Measurements from ENCODE around the gene C13orf42.

C13orf42 gene

DNA sequence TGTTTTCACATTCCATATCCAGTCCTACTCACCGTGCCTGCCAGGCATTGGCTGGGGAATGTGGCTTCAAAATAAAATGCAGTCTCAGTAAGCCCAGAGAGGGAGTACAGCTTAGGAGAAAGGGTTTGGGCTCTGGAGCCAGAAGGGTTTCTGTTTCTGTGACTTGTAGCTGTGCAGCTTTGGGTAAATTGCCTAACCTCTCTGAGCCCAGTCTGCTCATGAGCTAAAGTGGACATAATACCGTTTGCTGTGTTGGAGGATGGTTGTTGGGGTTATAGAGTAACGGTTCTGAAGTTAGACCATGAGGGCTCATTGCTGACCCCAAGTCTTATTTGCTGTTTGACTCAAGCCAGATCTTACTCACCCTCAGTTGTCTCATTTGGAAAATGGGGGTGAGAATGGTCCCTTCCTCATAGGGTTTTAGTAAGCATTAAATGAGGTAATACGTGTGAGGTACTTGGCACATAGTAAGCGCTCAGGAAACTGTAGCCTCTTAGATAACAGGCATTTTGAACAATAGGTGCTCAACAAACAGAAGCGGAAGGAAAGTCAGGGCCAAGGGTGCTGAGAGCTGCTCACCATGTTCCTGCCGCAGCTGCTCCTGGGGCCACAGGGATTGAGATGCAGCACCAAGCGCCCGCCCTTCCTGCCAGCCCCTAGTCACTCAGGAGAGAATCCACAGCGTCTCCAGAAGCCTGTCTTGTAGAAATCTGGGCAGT, 45.5 kb downstream of the C13orf42 start:
- no peak for DNase-seq (ENCODE audit: low read depth)

DNA sequence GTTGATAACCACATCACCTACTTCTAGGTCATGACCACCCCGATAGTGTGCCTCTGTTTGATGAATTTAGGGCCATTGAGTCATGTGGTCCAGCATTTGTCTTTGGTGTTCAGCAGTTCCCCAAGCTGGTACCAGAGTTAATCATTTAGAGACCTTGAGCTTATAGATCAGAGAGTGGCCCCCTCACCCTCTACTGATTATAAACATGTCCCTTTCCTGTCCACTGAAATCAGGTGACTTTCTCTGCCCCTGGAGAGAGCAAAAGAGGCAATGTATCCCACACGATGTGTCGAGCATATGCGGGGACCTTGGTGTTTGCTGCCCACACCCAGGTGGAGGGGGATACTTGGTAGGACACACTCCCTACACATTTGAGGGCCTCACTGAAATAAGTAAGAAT, 46.3 kb downstream of the C13orf42 start:
- DNase-seq (ENCODE audit: low read depth) = no peak

DNA sequence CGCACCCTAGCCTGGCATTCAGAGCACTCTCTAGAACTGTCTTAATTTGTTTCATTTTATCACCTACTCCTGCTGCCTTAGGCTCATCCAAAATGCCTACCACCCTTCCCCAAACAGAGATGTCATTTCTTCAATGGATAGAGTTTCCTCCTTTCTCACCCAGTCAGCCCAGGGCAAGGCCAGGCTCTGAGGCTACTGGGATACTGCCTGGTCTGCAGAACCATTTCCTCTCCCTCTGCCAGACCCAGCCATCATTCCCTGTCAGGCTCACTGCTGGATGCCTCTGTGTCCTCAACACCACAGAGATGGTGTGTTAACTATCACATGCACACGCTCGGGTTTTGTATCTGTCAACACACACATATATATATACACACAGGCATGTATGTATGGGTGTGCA, 47.2 kb downstream of the C13orf42 start:
- DNase-seq (ENCODE audit: low read depth) = no peak

DNA sequence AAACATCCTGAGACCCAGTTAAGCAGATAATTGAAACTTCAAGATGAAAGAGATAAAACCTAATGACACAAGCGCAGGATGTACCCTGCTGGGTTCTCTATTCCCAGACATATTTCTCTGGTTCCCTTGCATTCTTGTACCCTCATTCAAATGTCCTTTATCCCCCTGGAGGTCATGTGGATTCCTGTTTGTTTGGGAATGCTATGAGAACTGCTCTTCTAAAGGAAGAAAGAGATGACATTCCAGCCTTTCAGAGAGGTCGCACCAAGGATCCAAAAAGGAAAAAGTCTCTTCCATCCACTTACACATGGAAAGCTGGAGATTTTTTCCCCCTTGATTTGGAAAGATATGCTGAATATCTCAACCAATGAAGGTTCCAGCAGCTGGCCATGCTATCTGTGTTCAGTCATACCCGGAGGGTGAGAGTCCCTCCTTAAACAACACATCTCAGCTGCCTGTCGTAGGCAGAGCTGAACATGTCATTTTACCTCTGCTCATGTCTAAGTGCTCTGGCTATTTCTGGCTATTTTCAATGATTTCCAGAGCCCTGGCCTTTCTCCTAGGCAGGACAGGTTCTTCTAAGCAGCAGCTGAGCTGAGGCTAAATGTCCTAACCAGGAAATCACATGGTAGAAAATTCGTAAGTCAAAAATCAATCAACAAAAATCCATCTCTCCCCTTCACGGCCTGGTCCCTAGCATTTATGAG, 52.5 kb downstream of the C13orf42 start:
- DNase-seq (ENCODE audit: low read depth) = no peak

DNA sequence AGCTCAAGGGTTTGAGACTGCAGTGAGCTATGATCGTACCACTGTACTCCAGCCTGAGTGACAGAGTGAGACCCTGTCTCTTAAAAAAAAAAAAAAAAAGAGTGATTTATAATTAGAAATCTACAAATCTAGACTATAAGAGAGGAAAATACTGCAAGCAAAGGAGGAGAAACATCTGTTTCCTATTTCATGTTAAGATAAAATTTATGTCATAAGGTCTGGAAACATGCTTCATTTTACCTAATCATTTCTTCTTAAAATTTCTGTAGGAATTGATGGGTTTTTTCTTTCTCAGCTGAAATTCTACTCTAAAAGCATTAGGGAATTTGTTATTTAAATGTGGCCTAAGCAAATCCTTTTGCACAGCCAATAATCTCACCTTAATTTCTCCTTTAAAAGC, 53.2 kb downstream of the C13orf42 start:
- no peak for DNase-seq (ENCODE audit: low read depth)

DNA sequence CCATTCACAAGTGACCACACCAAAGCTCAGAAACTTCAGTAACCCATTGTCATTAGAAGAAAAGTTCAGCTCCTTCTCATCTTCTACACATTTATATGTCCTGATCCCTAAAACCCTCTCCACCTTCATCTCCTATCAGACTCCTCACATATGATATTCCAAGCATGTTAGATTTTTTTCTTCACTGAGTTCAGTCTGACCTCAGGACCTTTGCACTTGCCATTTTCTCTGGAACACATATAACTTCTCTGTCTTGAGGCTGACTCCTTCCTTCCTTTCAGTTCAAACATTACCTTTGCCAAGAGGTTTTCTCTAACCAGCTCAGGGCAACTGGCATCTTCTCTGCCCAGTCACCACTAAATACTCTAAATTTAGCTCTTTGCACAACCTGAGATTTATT, 54.1 kb downstream of the C13orf42 start:
- DNase-seq (ENCODE audit: low read depth) = no peak

DNA sequence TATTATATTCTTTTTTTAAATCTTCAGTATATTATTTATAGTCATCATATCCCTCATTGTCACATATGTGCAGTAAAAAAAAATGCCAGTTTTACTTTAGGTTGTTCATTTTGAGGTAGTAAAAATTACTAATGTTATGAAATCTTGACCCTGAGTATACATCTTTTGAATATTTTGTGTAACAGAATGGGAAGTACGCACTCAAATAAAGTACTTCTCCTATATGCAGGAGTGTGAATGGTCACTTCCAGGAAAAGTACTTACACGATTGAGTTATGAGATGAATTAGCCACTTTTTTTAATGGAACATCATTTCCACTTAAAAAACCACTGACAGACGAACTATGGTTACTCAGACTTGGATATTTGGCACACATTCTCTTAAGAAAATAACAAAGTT, 58.5 kb downstream of the C13orf42 start:
- no peak for DNase-seq (ENCODE audit: low read depth)

DNA sequence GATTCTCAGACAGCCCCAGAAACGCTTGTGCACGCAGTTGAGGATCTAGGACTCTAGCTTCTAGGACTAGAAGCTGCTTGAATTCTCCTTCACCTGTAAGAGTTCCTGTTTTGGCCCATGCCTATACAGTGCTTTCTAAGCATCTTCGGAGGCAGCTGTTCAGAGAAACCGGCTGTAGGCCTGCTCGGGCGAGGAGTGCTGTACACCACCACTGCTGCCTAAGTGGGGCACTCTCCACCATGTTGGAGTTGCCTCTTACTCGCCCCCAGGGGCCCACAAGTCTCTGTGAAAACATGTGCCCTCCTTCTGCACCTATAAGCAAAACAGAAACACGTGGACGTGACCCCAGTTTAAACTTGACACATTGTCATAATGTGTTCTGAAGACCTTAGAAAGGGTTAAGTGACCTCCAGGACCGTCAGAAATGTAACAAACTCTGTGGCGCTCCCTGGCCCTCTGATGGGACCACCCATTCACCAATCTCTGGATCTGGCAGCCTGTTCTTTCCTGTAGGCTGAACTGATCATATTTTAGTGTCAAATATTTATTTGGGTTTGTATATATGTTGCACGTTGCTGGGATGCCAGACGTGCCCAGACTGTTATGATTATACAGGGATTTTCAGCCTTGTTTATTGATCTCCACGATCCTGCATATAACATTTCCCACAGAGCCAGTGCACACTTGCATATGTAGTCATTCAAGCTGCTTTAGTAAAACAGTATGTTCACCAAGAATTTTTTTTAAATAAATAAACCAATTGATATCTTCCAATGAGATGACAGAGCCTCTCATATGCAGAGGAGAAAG, 60.8 kb downstream of the C13orf42 start:
- DNase-seq (ENCODE audit: low read depth) = no peak

DNA sequence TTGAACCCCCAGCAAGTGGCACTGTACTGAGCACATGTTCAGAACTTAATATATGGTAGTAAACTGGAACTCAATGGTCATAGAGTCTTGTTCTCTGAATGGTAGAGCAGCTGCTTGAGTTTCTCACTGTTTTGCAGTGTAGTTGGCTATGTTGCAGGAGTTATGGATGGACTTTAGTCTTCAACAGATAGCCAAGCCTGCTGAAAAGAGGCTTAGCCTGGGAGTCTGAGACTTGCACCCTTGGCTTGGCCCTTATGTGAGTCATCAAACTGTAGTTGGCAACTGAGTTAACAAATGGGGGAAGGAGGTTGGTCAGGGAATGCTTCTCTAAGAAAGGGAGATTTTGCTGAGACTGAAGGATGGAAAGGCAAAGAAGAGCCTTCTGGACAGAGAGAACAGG, 62.5 kb downstream of the C13orf42 start:
- no peak for DNase-seq (ENCODE audit: low read depth)

DNA sequence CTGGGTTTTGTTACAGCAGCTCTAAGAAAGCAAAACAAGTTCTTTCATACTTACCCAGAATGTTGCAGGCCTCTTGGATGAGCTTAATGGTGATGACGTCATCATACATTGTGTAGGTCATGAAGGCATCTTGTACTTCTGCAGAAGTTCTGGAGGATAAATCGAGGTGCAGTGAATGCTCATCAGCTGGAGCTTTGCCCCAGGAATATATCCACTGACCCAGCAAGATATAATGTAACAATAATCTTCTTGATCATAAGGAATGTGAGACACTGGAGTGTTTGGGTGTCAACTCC, 63.0 kb downstream of the C13orf42 start:
- DNase-seq (ENCODE audit: low read depth) = no peak

DNA sequence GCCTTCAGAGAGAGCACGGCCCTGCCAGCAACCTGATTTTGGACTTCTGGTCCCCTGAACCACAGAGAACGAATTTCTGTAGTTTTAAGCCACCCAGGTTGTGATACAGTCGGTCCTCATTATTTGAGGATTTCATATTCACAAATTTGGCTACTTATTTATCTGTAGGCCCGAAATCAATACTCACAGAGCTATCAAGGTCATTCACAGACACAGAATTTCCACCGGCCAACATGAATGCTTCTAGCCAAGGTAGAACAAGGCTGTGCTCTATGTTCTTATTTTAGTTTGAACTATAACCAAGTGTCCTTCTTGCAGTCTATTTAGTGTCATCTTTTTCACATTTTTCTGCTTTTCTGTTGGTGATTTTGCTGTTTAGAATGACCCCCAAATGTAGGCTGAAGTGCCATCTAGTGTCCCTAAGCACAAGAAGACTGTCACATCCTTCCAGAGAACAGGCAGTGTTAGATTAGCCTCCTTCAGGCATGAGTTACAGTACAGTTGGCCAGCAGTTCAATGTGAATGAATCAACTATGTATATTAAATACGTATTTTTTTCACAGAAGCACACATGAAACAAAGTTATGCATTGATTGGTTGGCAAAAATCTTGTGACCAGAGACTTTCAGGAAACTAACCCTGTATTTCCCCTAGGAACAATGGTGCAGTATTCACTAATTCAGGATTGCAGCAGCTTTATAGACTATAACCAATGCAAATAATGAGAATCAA, 63.5 kb downstream of the C13orf42 start:
- DNase-seq (ENCODE audit: low read depth) = no peak

DNA sequence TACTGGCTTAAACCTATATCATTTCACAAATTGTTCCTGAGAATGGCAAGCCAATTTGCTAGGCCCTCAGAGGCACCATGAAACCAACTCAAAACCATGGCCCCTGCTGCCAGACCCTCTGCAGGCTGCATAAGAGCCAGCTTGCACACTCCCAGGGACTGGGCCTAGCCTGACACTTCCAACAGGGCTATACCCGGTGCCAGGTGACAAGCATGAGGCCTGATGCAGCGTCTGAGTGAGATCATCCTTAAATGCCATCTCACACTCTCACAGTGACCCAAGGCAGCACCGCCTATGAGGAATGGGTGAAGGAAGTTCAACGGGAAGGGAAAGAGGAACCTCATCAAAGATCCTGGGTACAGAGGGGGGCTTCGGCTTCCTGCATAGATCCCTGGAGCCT, 65.6 kb downstream of the C13orf42 start:
- no peak for DNase-seq (ENCODE audit: low read depth)

DNA sequence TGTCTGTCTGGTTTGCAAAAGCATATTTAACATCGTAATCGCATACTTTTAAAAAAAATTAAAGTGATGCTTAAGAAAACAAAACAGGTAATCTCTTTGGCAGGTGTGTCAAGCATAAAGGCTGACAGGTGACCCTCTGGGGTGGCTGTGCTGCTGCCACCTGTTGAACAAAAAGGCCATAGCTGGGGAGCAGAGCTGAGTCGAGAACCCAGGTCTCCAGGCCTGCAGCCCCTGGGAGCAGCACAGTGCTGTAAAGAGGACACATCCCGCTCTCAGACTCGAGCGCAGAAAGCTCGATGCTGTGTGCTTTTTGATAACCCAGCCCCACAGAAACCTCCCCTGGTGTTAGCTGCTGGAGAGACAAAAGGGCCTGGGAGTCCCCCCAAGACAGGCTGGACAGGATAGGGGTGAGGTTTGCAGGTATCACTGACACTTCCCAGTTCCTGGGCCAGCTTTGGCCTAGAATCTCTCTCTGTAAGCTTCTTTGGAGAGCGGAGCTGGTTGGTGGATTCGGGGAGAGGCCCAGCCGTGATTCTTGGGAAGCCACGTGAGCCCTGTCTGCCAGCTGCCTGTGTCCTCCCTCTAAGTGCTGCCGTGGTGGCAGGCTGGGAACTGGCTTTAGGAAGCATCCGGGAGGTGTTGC, 66.9 kb downstream of the C13orf42 start:
- no peak for DNase-seq (ENCODE audit: low read depth)

DNA sequence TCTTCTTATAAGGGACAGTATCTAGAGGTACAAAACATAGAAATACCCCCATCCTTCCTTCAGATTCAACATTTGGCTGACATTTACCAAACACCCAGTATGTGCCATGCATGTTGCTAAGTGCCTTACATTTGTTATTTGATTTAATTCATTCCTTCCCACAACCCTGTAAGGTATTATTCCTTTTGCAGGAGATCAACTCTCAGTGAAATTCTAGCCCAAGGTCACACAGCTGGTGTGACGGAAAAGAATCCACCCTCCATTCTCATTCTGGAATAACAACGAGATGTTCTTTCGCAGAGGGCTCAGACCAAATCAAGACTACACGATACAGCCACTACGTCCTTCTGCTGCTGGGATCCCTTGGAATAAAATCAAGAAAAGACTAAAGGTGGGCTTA, 67.8 kb downstream of the C13orf42 start:
- no peak for DNase-seq (ENCODE audit: low read depth)

DNA sequence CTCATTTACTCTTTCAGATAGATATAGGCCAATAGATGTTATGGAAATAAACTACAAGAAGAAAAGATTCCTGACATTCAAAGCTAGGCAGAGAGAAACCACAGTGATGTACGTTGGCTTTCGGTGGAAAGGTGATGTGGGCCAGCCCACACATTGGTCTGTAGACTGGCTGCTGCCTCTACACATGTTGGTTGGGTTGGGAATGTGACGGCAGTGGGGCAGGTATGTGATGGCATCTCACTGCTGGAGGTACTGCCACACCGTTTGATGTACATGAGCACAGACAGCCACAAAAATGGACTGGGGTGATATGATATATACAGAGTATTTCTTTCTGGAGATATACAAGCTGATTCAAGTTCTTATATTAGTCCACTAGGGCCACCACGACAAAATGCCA, 69.4 kb downstream of the C13orf42 start:
- DNase-seq (ENCODE audit: low read depth) = no peak

DNA sequence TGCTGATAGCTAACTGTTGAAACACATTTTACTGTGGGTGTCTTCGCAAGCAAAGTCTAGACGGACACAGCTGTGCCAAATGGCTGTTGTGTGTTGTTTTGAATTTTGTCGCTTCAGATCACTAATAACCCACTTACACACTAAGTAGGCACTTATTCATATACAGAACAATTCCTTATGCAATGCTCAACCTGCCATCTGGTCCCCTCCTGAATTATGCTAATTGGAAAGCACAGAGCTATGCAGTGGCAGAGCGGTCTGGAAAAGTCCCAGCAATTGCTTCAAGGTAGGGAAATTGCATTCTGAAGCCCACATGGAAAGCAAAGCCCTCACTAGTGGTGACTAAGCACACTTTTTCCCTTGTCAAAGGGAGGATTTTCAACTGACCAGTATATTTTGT, 69.9 kb downstream of the C13orf42 start:
- DNase-seq (ENCODE audit: low read depth) = no peak

DNA sequence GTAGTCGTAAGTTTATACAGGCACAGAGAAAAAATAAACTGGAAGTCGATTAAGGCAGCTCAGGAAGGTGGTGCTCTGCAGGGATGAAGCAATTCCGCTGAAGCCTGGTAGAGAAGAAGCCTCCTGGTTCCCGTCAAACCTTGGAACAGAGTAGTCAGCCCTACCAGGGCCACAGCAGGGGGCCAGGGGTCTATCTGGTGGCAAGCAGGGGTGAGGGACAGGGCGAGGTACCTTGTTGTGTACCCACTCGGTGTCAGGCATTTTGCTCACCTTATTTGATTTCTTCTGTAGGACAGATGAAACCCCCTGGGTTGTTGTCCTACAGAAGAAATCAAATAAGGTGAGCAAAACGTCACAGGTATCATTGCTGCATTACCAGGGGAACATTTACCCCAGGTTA, 70.6 kb downstream of the C13orf42 start:
- DNase-seq (ENCODE audit: low read depth) = no peak

DNA sequence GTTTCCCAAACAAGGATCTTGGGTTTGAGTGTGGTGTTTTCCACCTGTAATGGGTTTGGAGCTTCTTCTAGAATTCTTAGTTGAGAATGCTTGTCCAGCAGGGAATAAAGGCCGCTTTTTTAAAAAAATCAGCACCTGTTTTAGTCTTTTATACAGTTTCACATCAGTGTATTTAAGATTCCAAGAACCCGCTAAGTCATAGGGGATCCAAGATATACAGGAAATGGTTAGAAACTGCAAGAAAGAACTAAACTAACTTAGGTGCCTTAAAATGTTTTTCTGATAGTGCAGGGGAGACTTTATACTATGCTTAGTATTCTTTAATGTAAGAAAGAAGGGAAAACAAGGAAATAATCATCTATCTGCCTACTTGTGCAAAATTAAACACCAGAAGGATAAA, 74.7 kb downstream of the C13orf42 start:
- no peak for DNase-seq (ENCODE audit: low read depth)

DNA sequence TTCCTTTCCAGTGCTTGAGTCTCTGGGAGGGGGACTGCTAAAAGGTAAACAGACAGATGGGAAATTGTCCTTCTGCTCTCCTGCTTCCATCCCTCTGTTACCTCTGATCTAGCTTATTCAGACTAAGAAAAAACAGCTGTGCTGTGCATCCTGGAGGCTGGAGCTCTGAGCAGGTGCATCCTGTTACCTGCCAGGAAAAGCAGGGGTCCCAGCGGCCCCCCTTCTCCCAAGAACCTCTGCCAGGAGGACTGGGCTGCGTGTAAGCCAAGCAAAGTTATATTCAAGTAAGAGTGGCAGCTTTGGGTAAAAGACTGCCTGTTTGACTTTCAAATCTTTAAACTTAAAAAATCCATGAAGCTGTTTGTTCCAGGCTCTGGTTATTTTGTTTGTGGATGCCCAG, 75.1 kb downstream of the C13orf42 start:
- no peak for DNase-seq (ENCODE audit: low read depth)

DNA sequence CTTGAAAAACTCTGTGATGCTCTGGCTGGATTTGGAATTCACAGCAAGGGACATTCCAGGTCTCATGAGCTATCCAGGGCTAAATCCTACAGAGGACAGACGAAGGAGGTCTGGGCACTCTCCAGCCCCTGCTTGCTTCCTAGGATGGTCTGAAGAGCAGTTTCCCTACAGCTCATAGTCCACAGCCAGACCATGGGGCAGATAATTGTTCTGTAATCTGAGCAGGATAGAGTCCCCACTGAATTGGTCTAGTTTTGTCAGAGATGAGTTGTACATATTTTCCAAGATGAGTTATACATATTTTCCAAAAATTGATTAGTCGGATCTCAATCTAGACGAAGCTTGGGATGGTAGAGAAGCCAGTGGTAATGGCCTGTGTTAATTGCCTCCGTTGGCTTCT, 75.6 kb downstream of the C13orf42 start:
- no peak for DNase-seq (ENCODE audit: low read depth)

DNA sequence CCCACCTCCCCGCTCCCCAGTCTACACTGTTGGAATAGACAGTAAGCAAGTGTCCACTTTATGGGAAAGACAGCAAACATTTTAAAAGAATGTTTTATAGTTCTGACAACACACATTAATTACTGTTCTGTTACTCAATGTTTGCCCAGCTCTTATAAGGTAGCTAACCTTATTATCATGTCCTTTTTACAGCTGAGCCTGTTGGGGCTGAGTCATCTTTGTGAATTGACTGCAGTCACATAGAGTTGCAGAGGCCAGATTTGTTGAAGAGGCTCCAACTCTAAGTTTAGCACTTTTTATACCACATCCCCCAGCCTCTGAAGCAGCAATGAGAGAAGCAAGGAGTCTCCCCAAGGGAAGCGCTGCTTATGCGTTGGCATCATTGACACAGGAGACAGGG, 76.2 kb downstream of the C13orf42 start:
- no peak for DNase-seq (ENCODE audit: low read depth)

Data from stimulated activated CD8-positive, alpha-beta memory T cell treated with anti-CD3 and anti-CD28 coated beads, Interleukin-15, amount 100 ng/mL, for 1 hour (primary cell).